GM23248 (cell line): ENCODE results near the gene AGAP1. TPM values are rescaled to one million over a fixed set of nuclear protein-coding genes. Genes with fewer than 3 reads are reported as not detected.
A peak's percentile ranks its signal among the peaks of the same experiment; 100 is the strongest.

ENCODE experiments used
- DNase-seq: peaks from one replicate; pipeline ENCODE4 v3.0.0-alpha.2; 2015
- H2AFZ ChIP-seq: fragments of 200-600 bp; sonication (generic); 2 replicates; pipeline ENCODE4 v1.6.1; 2016; ENCODE audit warnings: antibody characterized with exemption
- H3F3A ChIP-seq: fragments of 200-600 bp; sonication (generic); 2 replicates; pipeline ENCODE4 v1.6.1; 2016; ENCODE audit warnings: mild to moderate bottlenecking, antibody characterized with exemption, mixed run types; ENCODE audit not compliant: insufficient read depth
- H3K27ac ChIP-seq: fragments of 200-600 bp; sonication (generic); 2 replicates; pipeline ENCODE4 v1.5.1; 2016; ENCODE audit warnings: mild to moderate bottlenecking
- H3K27me3 ChIP-seq: fragments of 200-600 bp; sonication (generic); replicated peaks from 2 replicates; pipeline ENCODE4 v1.6.1; 2016; ENCODE audit warnings: mild to moderate bottlenecking; ENCODE audit not compliant: insufficient read depth
- H3K36me3 ChIP-seq: fragments of 200-600 bp; sonication (generic); 2 replicates; pipeline ENCODE4 v1.6.1; 2016; ENCODE audit warnings: low read depth, mild to moderate bottlenecking
- H3K4me1 ChIP-seq: fragments of 200-600 bp; sonication (generic); 2 replicates; pipeline ENCODE4 v1.6.1; 2016; ENCODE audit warnings: mild to moderate bottlenecking; ENCODE audit not compliant: insufficient read depth
- H3K4me2 ChIP-seq: fragments of 200-600 bp; sonication (generic); one replicate; pipeline ENCODE4 v1.6.1; 2016; ENCODE audit warnings: mild to moderate bottlenecking; ENCODE audit not compliant: unreplicated experiment
- H3K4me3 ChIP-seq: fragments of 200-600 bp; sonication (generic); 2 replicates; pipeline ENCODE4 v1.5.1; 2016; ENCODE audit warnings: mild to moderate bottlenecking
- H3K79me2 ChIP-seq: fragments of 200-600 bp; sonication (generic); 2 replicates; pipeline ENCODE4 v1.6.1; 2016; ENCODE audit warnings: mild to moderate bottlenecking; ENCODE audit not compliant: insufficient read depth
- H3K9ac ChIP-seq: fragments of 200-600 bp; sonication (generic); 2 replicates; pipeline ENCODE4 v1.6.1; 2016; ENCODE audit warnings: mild to moderate bottlenecking
- H3K9me2 ChIP-seq: fragments of 200-600 bp; sonication (generic); 2 replicates; pipeline ENCODE4 v1.6.1; 2016; ENCODE audit warnings: mixed run types, mild to moderate bottlenecking, moderate library complexity; ENCODE audit not compliant: insufficient read depth
- H3K9me3 ChIP-seq: fragments of 200-600 bp; sonication (generic); one replicate; pipeline ENCODE4 v1.6.1; 2017; ENCODE audit warnings: low read depth
- H4K20me1 ChIP-seq: fragments of 200-600 bp; sonication (generic); 2 replicates; pipeline ENCODE4 v1.6.0; 2016; ENCODE audit not compliant: insufficient read depth
- EZH2 ChIP-seq: fragments of 200-600 bp; sonication (generic); IDR thresholded peaks from 2 replicates; pipeline ENCODE4 v1.6.1; 2018; ENCODE audit warnings: antibody characterized with exemption, mild to moderate bottlenecking; ENCODE audit not compliant: insufficient read depth, poor library complexity, severe bottlenecking
- EZH2phosphoT487 ChIP-seq: fragments of 200-600 bp; sonication (generic); IDR thresholded peaks from 2 replicates; pipeline ENCODE4 v1.6.1; 2018; ENCODE audit warnings: antibody characterized with exemption, moderate library complexity, mild to moderate bottlenecking, low read depth; ENCODE audit not compliant: insufficient read depth
- WGBS, 2 experiments: methylation state at CpG; one replicate each; pipeline ENCODE4 v1.1.6; 2015 to 2017; ENCODE audit warnings: low lambda C conversion rate in 2 of 2, low coverage in 1 of 2; ENCODE audit errors: missing lambda C conversion rate in 2 of 2; 5-methylcytosine and 5-hydroxymethylcytosine counted together
- in situ Hi-C: fragments of 300-500 bp; cut with MboI; formaldehyde crosslinking; loops from 2 replicates; pipeline ENCODE4 v1.15.0; 2020
- polyA plus RNA-seq: library from polyadenylated mRNA; unstranded; fragments of >200 nt; fragmentation: Nextera tagmentation; extraction: Ambion mirVana; gene quantifications from 2 replicates; pipeline ENCODE4 v1.2.1, GENCODE V29; 2016
- total RNA-seq: library from RNA; depleted of rRNA; stranded (reverse); fragments of >200 nt; shearing (Covaris generic); gene quantifications from 2 replicates; pipeline ENCODE4 v1.2.3, GENCODE V29; 2014

AGAP1 gene
- total and polyA plus RNA-seq, 2 experiments from 2014 or later = 2.2 to 9.9 TPM

DNA sequence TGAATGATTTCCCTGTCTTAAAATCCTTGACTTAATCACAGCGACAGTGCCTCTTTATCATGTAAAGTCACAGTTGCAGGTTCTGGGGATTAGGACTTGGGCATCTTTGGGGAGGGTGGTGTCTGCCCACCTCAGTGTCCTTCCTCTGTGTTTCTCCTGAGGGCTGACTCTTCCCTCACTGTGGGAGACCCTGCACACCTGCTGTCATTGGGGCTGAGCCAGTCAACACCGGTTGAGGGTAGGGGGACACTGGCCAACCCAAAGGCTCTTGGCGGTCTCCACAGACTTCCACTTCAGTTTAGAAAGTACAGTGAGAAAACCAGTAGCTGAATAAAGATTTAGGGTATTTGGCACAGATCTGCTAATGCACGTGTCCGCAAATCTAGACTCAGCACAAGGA is 36.9 kb downstream of the AGAP1 start:
- H4K20me1 ChIP-seq = peaks cover 4% of the 10 kb centered on the region; the same call in 1 of the 2 replicates
- TF ChIP-seq EZH2 (no peak), EZH2phosphoT487 (no peak)
- H3K4me3 ChIP-seq = no peak overlapping the region
- in situ Hi-C loops = no loop called here
- 0 out of 2 replicates have a peak, but pooled peaks cover 8% of the 10 kb centered on the region for H3K4me1 ChIP-seq
- DNase-seq = no peak
- no peaks in the 10 kb centered on the region for H3K27me3 ChIP-seq
- no peak overlapping the region for H3K4me2 ChIP-seq
- H3K9me3 ChIP-seq = no peaks in the 10 kb centered on the region
- no peak overlapping the region for H3K9ac ChIP-seq
- no peaks in the 10 kb centered on the region for H3K9me2 ChIP-seq
- peaks cover 93% of the 10 kb centered on the region for H3K79me2 ChIP-seq
- no peaks in the 10 kb centered on the region for H3K36me3 ChIP-seq
- H2AFZ ChIP-seq = no peak overlapping the region
- 93 to 94% methylated on average over 5 of the region's 5 CpGs for WGBS, 2 experiments
- no peaks in the 10 kb centered on the region for H3F3A ChIP-seq
- no peak overlapping the region for H3K27ac ChIP-seq

GRCh38 chr2:235532307-235532706 is 38.5 kb downstream of the AGAP1 start:
- H3K27me3 ChIP-seq = no peaks in the 10 kb centered on the region
- H3K79me2 ChIP-seq = peaks cover 89% of the 10 kb centered on the region
- no peak overlapping the region for H3K4me3 ChIP-seq
- TF ChIP-seq EZH2phosphoT487 (no peak), EZH2 (no peak)
- H2AFZ ChIP-seq = no peak overlapping the region
- no peak overlapping the region for H3K4me2 ChIP-seq
- H3K27ac ChIP-seq = no peak overlapping the region
- no peaks in the 10 kb centered on the region for H3K9me2 ChIP-seq
- 0 out of 2 replicates have a peak, but pooled peaks cover 8% of the 10 kb centered on the region for H3K4me1 ChIP-seq
- in situ Hi-C loops = no loop called here
- H3K36me3 ChIP-seq = no peaks in the 10 kb centered on the region
- DNase-seq = no peak
- no peak overlapping the region for H3K9ac ChIP-seq
- no peaks in the 10 kb centered on the region for H3K9me3 ChIP-seq
- peaks cover 4% of the 10 kb centered on the region; the same call in 1 of the 2 replicates for H4K20me1 ChIP-seq
- H3F3A ChIP-seq = no peaks in the 10 kb centered on the region
- 95 to 97% methylated on average over 5 of the region's 5 CpGs for WGBS, 2 experiments

GRCh38 chr2:235533198-235533597 is 39.4 kb downstream of the AGAP1 start:
- peaks cover 90% of the 10 kb centered on the region for H3K79me2 ChIP-seq
- no peak overlapping the region for H3K9ac ChIP-seq
- no peaks in the 10 kb centered on the region for H3K9me3 ChIP-seq
- H3K4me3 ChIP-seq = no peak overlapping the region
- TF ChIP-seq EZH2phosphoT487 (no peak), EZH2 (no peak)
- H3K27me3 ChIP-seq = no peaks in the 10 kb centered on the region
- no peak overlapping the region for H2AFZ ChIP-seq
- peak; percentile 30 for DNase-seq
- in situ Hi-C loops = no loop called here
- H3K4me2 ChIP-seq = no peak overlapping the region
- no peaks in the 10 kb centered on the region; the same call in 1 of the 2 replicates for H4K20me1 ChIP-seq
- H3K4me1 ChIP-seq = 0 out of 2 replicates have a peak, but pooled peaks cover 8% of the 10 kb centered on the region
- no peaks in the 10 kb centered on the region for H3F3A ChIP-seq
- no peak overlapping the region for H3K27ac ChIP-seq
- 7 to 10% methylated on average over 3 of the region's 3 CpGs for WGBS, 2 experiments
- H3K9me2 ChIP-seq = no peaks in the 10 kb centered on the region
- H3K36me3 ChIP-seq = no peaks in the 10 kb centered on the region

DNA sequence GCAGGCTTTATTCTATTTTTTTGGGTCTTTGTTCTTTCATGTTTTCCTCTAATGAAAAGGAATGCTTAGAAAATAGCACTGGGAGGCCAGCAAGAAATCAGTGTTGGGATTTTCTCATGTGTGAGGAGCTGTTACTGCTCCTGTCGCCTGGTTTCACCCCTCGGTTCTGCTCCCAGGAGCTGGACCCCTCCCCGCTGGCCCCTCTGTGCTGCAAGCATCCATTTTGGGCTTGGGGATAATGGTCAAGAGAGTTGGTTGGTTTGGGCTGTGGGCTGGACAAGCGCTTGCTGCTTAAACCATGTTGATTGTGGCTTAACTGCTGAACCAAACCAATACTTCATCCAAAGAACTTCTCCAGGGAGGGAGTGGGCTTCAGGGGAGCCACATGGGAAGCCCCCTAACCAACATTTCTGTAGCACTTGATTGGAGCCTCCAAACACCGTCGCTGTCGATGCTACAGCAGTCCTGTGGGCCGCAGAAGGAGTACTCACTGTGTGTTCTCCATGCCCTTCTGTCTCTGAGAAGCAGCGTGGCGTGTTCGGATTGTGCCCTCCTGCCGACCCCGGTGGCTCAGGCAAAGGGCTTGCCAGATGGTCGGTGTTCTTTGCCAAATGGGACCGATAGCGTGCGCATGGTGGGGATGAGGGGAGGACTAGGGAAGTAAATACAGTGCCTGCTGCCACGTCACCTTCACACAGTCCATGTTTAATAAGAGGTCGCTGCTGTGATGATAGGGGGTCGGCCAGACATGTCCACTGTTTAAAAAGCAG is 40.0 kb downstream of the AGAP1 start:
- Histone ChIP-seq H3K9me2 (no peaks in the 10 kb centered on the region), H3K27ac (no peak overlapping the region), H3K4me1 (0 out of 2 replicates have a peak, but pooled peaks cover 8% of the 10 kb centered on the region), H3F3A (no peaks in the 10 kb centered on the region), H4K20me1 (no peaks in the 10 kb centered on the region; the same call in 1 of the 2 replicates), H3K4me3 (no peak overlapping the region), H3K36me3 (no peaks in the 10 kb centered on the region), H3K9me3 (no peaks in the 10 kb centered on the region), H2AFZ (no peak overlapping the region), H3K79me2 (peaks cover 91% of the 10 kb centered on the region), H3K4me2 (no peak overlapping the region), H3K9ac (no peak overlapping the region), H3K27me3 (no peaks in the 10 kb centered on the region)
- in situ Hi-C loops = no loop called here
- DNase-seq = no peak
- 91 to 92% methylated on average over 20 of the region's 20 CpGs for WGBS, 2 experiments
- TF ChIP-seq EZH2 = no peak
- TF ChIP-seq EZH2phosphoT487 = no peak
